Measurements from ENCODE around the gene AFF2.

Gene AFF2

GRCh38 chrX:148537556-148538182, 37.3 kb downstream of the AFF2 start:
- DNase-seq = no peak

GRCh38 chrX:148538582-148538981, 38.2 kb downstream of the AFF2 start:
- no peak for DNase-seq

- no peak for DNase-seq
Observed at GRCh38 chrX:148540114-148540513, 39.7 kb downstream of the AFF2 start.

- no peak for DNase-seq
Observed at GRCh38 chrX:148540671-148541583, 40.5 kb downstream of the AFF2 start.

GRCh38 chrX:148541584-148541940, 41.1 kb downstream of the AFF2 start:
- no peak for DNase-seq

GRCh38 chrX:148542481-148543255, 42.3 kb downstream of the AFF2 start:
- no peak for DNase-seq

- DNase-seq = no peak
Observed at GRCh38 chrX:148552775-148553174, 52.4 kb downstream of the AFF2 start.

GRCh38 chrX:148555101-148555500, 54.7 kb downstream of the AFF2 start:
- DNase-seq = no peak

- DNase-seq = no peak
Observed at GRCh38 chrX:148555571-148556243, 55.3 kb downstream of the AFF2 start.

GRCh38 chrX:148556498-148556897, 56.1 kb downstream of the AFF2 start:
- no peak for DNase-seq

GRCh38 chrX:148562846-148563245, 62.4 kb downstream of the AFF2 start:
- no peak for DNase-seq

GRCh38 chrX:148567229-148567628, 66.8 kb downstream of the AFF2 start:
- DNase-seq = no peak

GRCh38 chrX:148567779-148568178, 67.4 kb downstream of the AFF2 start:
- no peak for DNase-seq

GRCh38 chrX:148568763-148569162, 68.3 kb downstream of the AFF2 start:
- DNase-seq = no peak

- no peak for DNase-seq
Observed at GRCh38 chrX:148572337-148572736, 71.9 kb downstream of the AFF2 start.

GRCh38 chrX:148573119-148573518, 72.7 kb downstream of the AFF2 start:
- no peak for DNase-seq

- DNase-seq = no peak
Observed at GRCh38 chrX:148574237-148574973, 74.0 kb downstream of the AFF2 start.

- no peak for DNase-seq
Observed at GRCh38 chrX:148576396-148576795, 76.0 kb downstream of the AFF2 start.

- no peak for DNase-seq
Observed at GRCh38 chrX:148577741-148578140, 77.3 kb downstream of the AFF2 start.

- no peak for DNase-seq
Observed at GRCh38 chrX:148580016-148580415, 79.6 kb downstream of the AFF2 start.

- DNase-seq = no peak
Observed at GRCh38 chrX:148582353-148582752, 81.9 kb downstream of the AFF2 start.

GRCh38 chrX:148588649-148589310, 88.4 kb downstream of the AFF2 start:
- no peak for DNase-seq
